B cell (primary cell): ENCODE data around the gene HCK. TPM values are rescaled to one million over a fixed set of nuclear protein-coding genes. Genes with fewer than 3 reads are reported as not detected.

Experiments
- ATAC-seq: fragments of 200-7000 bp; cut with Tn5 transposase; one replicate; pipeline ENCODE4 v1.10.0; 2021; ENCODE audit warnings: low read depth, mild to moderate bottlenecking, moderate number of reproducible peaks, moderate library complexity
- CTCF ChIA-PET: fragments of 350-600 bp; sonication (Branson Sonifier 250); formaldehyde crosslinking; loops from one replicate; lab custom pipeline; 2021; ENCODE audit warnings: antibody characterized with exemption, inconsistent platforms; lab: Charles Lee
- POLR2A ChIA-PET: fragments of 350-600 bp; sonication (Branson Sonifier 250); formaldehyde crosslinking; loops from one replicate; lab custom pipeline; 2021; ENCODE audit warnings: antibody characterized with exemption; lab: Charles Lee
- DNase-seq: peaks from one replicate; pipeline ENCODE4 v3.0.0; 2013
- H2AFZ ChIP-seq: 2 replicates; pipeline ENCODE4 v1.6.1; 2012; ENCODE audit warnings: mild to moderate bottlenecking, low read depth, low read length; ENCODE audit not compliant: insufficient read depth, poor library complexity, severe bottlenecking
- H3K27ac ChIP-seq, 2 donors: 1 replicate in 1 of 2; 2 replicates in 1 of 2; pipeline ENCODE4 v1.5.1; 2012 to 2013; ENCODE audit warnings: low read length in 2 of 2, mild to moderate bottlenecking in 2 of 2, moderate library complexity in 1 of 2
- H3K27me3 ChIP-seq, 4 experiments: fragments of 200-600 bp in 1 of 4; sonication (generic) in 1 of 4; replicated peaks in 1 of 4; 1 replicate in 2 of 4; 2 replicates in 2 of 4; pipeline versions ENCODE4 v1.6.1 to v1.7.0; 2013 to 2016; ENCODE audit warnings: low read length in 3 of 4, mild to moderate bottlenecking in 2 of 4, mixed read lengths in 1 of 4, moderate library complexity in 1 of 4; ENCODE audit not compliant: insufficient read depth in 4 of 4, control insufficient read depth in 3 of 4; ENCODE audit errors: control extremely low read depth in 1 of 4
- H3K36me3 ChIP-seq, 2 experiments: replicated peaks in 1 of 2; 1 replicate in 1 of 2; 2 replicates in 1 of 2; pipeline versions ENCODE4 v1.6.1 to v1.7.1; 2013; ENCODE audit warnings: low read length in 1 of 2; ENCODE audit not compliant: insufficient read depth in 2 of 2, control insufficient read depth in 1 of 2; ENCODE audit errors: control extremely low read depth in 1 of 2, extremely low read depth in 1 of 2
- H3K4me1 ChIP-seq, 2 donors: fragments of 200-600 bp in 1 of 2; sonication (generic) in 1 of 2; 1 replicate in 1 of 2; 2 replicates in 1 of 2; pipeline versions ENCODE4 v1.5.1 to v1.6.1; 2013 to 2017; ENCODE audit warnings: low read length in 2 of 2; ENCODE audit not compliant: control insufficient read depth in 2 of 2, insufficient read depth in 2 of 2
- H3K4me2 ChIP-seq: replicated peaks from 2 replicates; pipeline ENCODE3; 2012; ENCODE audit warnings: mild to moderate bottlenecking, low read depth, low read length; ENCODE audit not compliant: poor library complexity, severe bottlenecking
- H3K4me3 ChIP-seq, 5 experiments: fragments of 200-600 bp in 1 of 5; sonication (generic) in 1 of 5; 1 replicate in 3 of 5; 2 replicates in 2 of 5; pipeline versions ENCODE4 v1.5.1 to v1.7.0; 2011 to 2016; ENCODE audit warnings: low read length in 4 of 5, mild to moderate bottlenecking in 4 of 5, low read depth in 2 of 5, control low read depth in 1 of 5, moderate library complexity in 1 of 5; ENCODE audit not compliant: insufficient read depth in 1 of 5; ENCODE audit errors: control extremely low read depth in 1 of 5, extremely low read depth in 1 of 5
- H3K79me2 ChIP-seq: fragments of 200-600 bp; sonication (generic); one replicate; pipeline ENCODE4 v1.6.0; 2016; ENCODE audit warnings: low read length; ENCODE audit not compliant: control insufficient read depth, insufficient read depth
- H3K9ac ChIP-seq: fragments of 200-600 bp; sonication (generic); 2 replicates; pipeline ENCODE4 v1.6.1; 2017; ENCODE audit warnings: mild to moderate bottlenecking, low read length, moderate library complexity
- H3K9me3 ChIP-seq, 3 donors: one replicate each; pipeline versions ENCODE4 v1.6.1 to v1.7.1; 2013; ENCODE audit warnings: low read length in 2 of 3; ENCODE audit not compliant: control insufficient read depth in 2 of 3, insufficient read depth in 1 of 3; ENCODE audit errors: control extremely low read depth in 1 of 3
- H4K20me1 ChIP-seq: 2 replicates; pipeline ENCODE4 v1.6.0; 2012; ENCODE audit warnings: mild to moderate bottlenecking, low read length; ENCODE audit not compliant: insufficient read depth, control insufficient read depth, poor library complexity, severe bottlenecking
- H3K27ac Mint-ChIP-seq: one replicate; pipeline ENCODE4 v1.8.0; 2021; ENCODE audit warnings: mixed read lengths
- H3K27me3 Mint-ChIP-seq: one replicate; pipeline ENCODE4 v1.8.0; 2021; ENCODE audit warnings: mixed read lengths
- H3K4me1 Mint-ChIP-seq: one replicate; pipeline ENCODE4 v1.8.0; 2021; ENCODE audit warnings: mixed read lengths
- H3K4me3 Mint-ChIP-seq: one replicate; pipeline ENCODE4 v1.8.0; 2021; ENCODE audit warnings: mixed read lengths
- H3K9me3 Mint-ChIP-seq: one replicate; pipeline ENCODE4 v1.8.0; 2022; ENCODE audit warnings: mixed read lengths; ENCODE audit not compliant: insufficient read depth
- CTCF ChIP-seq: fragments of 200-600 bp; IDR thresholded peaks from one replicate; pipeline ENCODE4 v1.8.0; 2022; ENCODE audit warnings: antibody characterized with exemption, mild to moderate bottlenecking
- EZH2 ChIP-seq: IDR thresholded peaks from 2 replicates; pipeline ENCODE4 v1.6.1; 2012; ENCODE audit warnings: borderline replicate concordance, low read depth, mild to moderate bottlenecking, moderate library complexity, low read length; ENCODE audit not compliant: insufficient read depth, poor library complexity, severe bottlenecking
- WGBS: methylation state at CpG from one replicate; pipeline ENCODE4 v1.1.5; 2013; ENCODE audit warnings: missing lambda C conversion rate; ENCODE audit not compliant: insufficient coverage; 5-methylcytosine and 5-hydroxymethylcytosine counted together
- intact Hi-C: fragments of 100-400 bp; cut with micrococcal nuclease; formaldehyde crosslinking; loops from one replicate; pipeline ENCODE4 v1.10.0; 2022
- polyA plus RNA-seq: library from polyadenylated mRNA; depleted of rRNA; stranded (reverse); fragments of >200 nt; gene quantifications from 2 replicates; pipeline ENCODE4 v1.2.3, GENCODE V29; 2012
- total RNA-seq, 2 donors: library from RNA; stranded (reverse); fragments of 120-200 nt in 1 of 2; gene quantifications; 1 replicate in 1 of 2; 2 replicates in 1 of 2; pipeline versions ENCODE4 v1.2.3 to v1.2.4, GENCODE V29; 2013 to 2022

The HCK gene
- total and polyA plus RNA-seq, 2 donors (not counting 1 experiment from before 2014, with no cell fraction given), result 33.3 to 48.6 TPM

- POLR2A ChIA-PET, result interaction anchor here (0.6 to 2.5 kb wide), 2 partner anchors 13 to 16 kb away, joined by 3 to 25 read pairs; no protein-coding TSS in a partner anchor
- Histone ChIP-seq H3K36me3 (peaks cover 0 to 7% of the 10 kb centered on the region in 2 experiments), H4K20me1 (no peaks in the 10 kb centered on the region), H2AFZ (no peak overlapping the region), H3K79me2 (peaks cover 18% of the 10 kb centered on the region), H3K4me1 (peaks cover 40 to 64% of the 10 kb centered on the region in 2 donors), H3K27me3 (peaks cover 0 to 3% (median 0%) of the 10 kb centered on the region in 4 experiments), H3K4me2 (peak overlapping the region; percentile 100), H3K4me3 (peak overlapping the region in 1 of 5 experiments; percentile 35), H3K9me3 (no peaks in the 10 kb centered on the region), H3K27ac (no peak overlapping the region), H3K9ac (no peak overlapping the region)
- CTCF ChIA-PET, result interaction anchor here (0.9 to 4.5 kb wide), 7 partner anchors 9 to 101 kb away, joined by 3 to 27 read pairs (median 8); no protein-coding TSS in a partner anchor
- no peak for TF ChIP-seq CTCF
- no peak for TF ChIP-seq EZH2
- intact Hi-C loops, result no loop called here
- ATAC-seq (no peak), DNase-seq (no peak)
- Mint-ChIP-seq H3K9me3 (no peaks in the 10 kb centered on the region), H3K27me3 (no peaks in the 10 kb centered on the region), H3K4me3 (peak overlapping the region; percentile 61), H3K4me1 (peaks cover 55% of the 10 kb centered on the region), H3K27ac (peak overlapping the region; percentile 46)
- 60% methylated on average over 3 of the region's 3 CpGs for WGBS
Observed at GRCh38 chr20:32053648-32054047, 1.6 kb downstream of the HCK start.

- Mint-ChIP-seq H3K9me3 (no peaks in the 10 kb centered on the region), H3K27ac (peak overlapping the region; percentile 37), H3K4me3 (peak overlapping the region; percentile 16), H3K4me1 (peaks cover 48% of the 10 kb centered on the region), H3K27me3 (no peaks in the 10 kb centered on the region)
- TF ChIP-seq EZH2 (no peak), CTCF (no peak)
- CTCF ChIA-PET, result interaction anchor here (0.6 to 2.0 kb wide), 5 partner anchors 22 to 271 kb away, joined by 3 to 5 read pairs (median 5); no protein-coding TSS in a partner anchor
- H3K4me1 ChIP-seq, result peaks cover 30 to 50% of the 10 kb centered on the region in 2 donors
- peaks cover 0 to 7% of the 10 kb centered on the region in 2 experiments for H3K36me3 ChIP-seq
- intact Hi-C loops, result no loop called here
- H2AFZ ChIP-seq, result no peak overlapping the region
- H3K4me2 ChIP-seq, result peak overlapping the region; percentile 22
- DNase-seq (no peak), ATAC-seq (no peak)
- POLR2A ChIA-PET, result no interaction called here
- WGBS, result 89% methylated on average over 7 of the region's 10 CpGs
- H3K9me3 ChIP-seq, result no peaks in the 10 kb centered on the region
- no peak overlapping the region for H3K9ac ChIP-seq
- no peak overlapping the region for H3K4me3 ChIP-seq
- H3K79me2 ChIP-seq, result peaks cover 29% of the 10 kb centered on the region
- no peaks in the 10 kb centered on the region for H4K20me1 ChIP-seq
- H3K27ac ChIP-seq, result peak overlapping the region in 1 of 2 donors; percentile 19
- peaks cover 0 to 3% (median 0%) of the 10 kb centered on the region in 4 experiments for H3K27me3 ChIP-seq
Observed at GRCh38 chr20:32056708-32057483, 4.9 kb downstream of the HCK start.
